HS-27A (cell line): Measurements from ENCODE around the gene RYK.

Source experiments
- DNase-seq: peaks from one replicate; pipeline ENCODE4 v3.0.0-alpha.2; 2012; ENCODE audit warnings: low read depth, missing footprints

The RYK gene

DNA sequence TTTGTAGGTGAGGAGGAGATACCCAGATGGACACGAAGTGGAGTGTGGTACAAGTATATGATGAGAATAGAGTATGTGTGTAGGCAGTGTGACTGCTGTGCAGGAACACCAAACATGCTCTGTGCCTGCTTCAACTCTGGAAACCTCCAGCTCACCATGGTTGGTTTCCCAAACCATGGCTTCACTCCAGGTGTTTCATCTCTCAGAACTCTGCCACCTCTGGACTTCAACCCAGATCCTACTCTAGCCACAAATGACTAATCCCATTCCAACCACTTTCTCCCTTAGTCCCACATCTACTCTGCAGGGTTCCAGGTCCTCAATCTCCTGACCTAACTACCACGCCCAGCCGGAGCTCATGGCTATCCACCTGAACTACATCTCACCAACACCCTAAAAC is 102.1 kb downstream of the RYK start:
- DNase-seq = no peak

DNA sequence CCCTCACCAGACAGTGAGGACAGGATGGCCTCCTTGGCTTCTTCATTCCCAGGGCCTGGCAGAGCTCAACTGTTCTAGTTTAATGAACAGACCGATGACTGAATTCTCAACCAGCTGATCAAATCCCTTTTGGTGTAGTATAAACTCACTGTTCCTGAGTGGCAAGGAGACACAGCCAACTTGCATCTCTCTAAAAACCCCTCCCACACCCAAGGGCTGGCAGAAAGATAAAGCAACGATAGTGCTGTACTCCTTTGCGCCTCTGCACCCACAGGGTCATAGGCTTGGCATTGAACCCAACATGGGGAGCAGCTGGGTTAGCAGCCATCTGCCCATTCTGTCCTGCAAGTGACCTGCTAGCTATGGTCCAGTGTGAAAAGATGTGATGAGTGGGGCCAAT is 103.2 kb downstream of the RYK start:
- DNase-seq = no peak

- no peak for DNase-seq
These were observed 104.0 kb downstream of the RYK start for GRCh38 chr3:134146666-134147065.

DNA sequence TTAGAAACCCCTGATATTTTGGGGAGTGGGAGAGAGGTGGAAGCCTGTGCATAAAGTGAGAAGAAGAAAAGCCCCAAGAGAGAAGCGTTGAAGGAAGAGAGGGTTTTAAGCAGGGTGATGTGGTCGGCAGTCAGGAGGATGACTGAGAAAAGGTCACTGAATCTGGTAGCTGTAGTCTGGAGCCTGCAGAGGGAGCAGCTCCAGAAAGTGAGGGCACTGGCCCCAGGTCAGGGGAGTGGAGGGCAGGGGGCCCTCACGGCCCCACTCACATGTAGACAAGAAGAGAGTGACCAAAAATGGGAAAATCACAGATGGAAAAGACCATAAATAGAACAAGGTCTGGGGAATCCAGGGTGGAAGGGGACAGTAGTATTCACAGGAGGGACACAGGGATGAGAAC is 105.5 kb downstream of the RYK start:
- no peak for DNase-seq

DNA sequence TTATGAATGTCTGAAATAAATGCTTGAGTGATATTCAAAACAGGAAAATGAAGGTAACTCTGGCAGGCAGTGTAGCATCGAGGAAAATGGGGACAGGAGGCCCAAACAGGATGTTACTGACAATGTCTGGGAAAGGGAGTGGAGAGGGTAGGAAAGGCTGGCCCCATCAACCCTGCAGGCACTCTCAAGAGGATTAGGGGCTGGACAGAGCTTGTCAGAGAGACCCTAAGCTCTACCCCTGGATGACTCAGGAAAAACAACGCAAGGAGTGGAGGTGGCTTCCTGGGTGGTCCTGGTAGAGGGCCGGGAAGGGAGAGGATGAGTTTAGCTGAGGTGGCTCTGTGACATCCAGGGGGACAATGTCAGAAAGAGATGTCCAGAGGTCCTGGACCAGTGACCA is 106.0 kb downstream of the RYK start:
- DNase-seq = no peak

- DNase-seq = no peak
These were observed 106.7 kb downstream of the RYK start for GRCh38 chr3:134143828-134144401.

- DNase-seq = no peak
These were observed 114.1 kb downstream of the RYK start for GRCh38 chr3:134136604-134137003.

DNA sequence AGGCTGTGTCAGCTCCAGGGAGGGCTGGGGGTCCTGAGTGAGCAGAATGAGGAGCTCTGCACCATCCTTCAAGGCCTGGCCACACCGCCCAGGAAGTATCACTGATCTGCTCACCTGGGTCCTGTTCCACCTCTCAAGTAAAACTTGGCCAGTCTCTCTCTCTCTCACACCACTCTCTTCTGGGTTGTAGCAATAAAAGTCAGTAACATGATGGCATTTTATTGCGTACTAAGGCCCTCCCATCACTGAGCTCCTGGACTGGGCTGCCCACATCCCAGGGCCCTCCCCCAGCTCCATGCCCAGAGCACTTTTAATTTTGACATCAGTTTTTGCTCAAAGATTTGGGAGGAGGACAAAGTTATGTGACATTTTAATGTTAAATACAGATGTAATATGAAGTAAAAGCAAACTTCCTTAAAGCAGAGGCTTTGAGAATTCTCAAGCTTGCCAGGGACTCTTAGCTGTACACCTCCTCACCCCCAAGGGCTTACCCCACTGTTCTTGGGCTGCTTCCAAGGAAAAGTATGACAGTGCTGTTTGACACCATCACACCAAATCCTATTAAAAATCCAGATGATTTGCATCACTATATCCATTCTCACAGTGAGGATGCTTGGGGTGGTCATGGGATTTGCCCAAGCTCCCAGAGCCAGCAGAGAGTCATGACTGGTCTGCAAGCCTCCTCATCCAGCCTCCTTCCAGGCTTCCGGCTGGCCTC is 115.8 kb downstream of the RYK start:
- no peak for DNase-seq

DNA sequence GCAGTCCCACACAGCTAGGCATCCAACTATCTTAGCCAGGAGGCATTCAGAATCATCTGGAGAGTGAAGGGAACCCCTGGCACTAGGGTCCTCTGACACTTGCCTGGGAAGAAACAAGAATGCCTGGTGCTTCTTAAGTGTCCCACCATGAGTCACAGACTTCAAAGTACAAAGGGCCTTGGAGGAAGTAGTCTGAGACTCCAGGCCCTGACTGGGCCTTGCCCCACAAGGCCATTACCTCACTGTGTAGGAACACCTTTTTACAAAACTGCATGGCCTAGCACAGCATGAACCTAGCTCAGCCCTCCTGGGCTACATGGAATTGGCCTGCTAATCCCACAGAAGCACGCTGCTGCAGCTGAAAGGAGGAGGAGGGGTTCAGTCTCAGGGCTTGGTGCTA is 116.4 kb downstream of the RYK start:
- DNase-seq = no peak

GRCh38 chr3:134132961-134133360 is 117.7 kb downstream of the RYK start:
- DNase-seq = no peak

DNA sequence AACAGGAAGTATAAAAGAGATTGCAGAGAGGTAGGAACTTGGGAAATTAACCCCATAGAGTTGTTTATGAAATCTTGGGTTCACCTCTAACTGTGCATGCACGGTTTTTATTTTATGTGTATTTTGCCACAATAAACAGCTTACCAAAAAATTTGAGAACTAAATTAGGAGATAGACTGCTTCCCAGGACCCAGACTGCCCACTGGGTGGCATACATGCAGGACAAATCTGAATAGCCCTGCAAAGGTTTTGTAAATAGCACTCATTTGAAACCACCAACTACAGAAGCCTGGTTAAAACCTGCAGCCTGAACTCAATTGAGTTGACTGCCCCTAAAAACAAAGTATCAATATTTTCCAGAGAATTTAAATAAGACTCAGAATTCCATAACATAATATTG is 124.5 kb downstream of the RYK start:
- no peak for DNase-seq

DNA sequence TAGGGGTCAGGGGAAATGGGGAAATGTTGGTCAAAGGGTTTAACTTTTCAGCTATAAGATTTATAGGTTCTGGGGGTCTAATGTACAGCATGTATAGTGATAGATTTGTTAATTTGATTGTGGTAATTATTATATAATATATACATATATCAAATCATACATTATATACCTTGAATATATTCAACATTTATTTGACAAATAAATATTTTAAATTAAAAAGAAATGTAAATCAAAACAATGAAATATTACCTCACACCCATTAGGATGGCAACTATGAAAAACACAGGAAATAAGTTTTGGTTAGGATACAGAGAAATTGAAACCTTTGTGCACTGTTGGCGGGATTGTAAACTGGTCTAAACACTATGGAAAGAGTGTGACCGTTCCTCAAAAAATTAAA is 135.9 kb downstream of the RYK start:
- no peak for DNase-seq

DNA sequence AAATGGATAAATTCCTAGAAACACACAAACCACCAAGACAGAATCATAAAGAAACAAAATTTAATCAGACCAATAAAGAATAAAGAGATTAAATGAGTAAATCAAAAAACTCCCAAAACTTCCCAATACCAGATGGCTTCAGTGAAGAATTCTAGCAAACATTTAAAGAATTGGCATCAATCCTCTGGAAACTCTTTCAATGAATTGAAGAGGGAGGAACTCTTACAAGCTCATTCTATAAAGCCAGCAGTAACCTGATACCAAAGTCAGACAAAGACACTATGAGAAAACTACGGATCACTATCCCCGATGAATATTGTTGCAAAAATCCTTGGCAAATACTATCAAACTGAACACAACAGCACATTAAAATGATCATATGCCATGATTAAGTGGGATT is 139.0 kb downstream of the RYK start:
- DNase-seq = no peak

- no peak for DNase-seq
These were observed 139.7 kb downstream of the RYK start for GRCh38 chr3:134110963-134111362.
